GM12873 (cell line): Measurements from ENCODE around the gene ACOT6.
A peak's percentile ranks its signal among the peaks of the same experiment; 100 is the strongest.

Source experiments
- TF ChIP-seq, protein P1 (sequence below): IDR thresholded peaks from 2 replicates; pipeline ENCODE4 v1.5.1; 2012; ENCODE audit warnings: low read depth, mild to moderate bottlenecking, moderate library complexity, low read length, control low read depth; ENCODE audit not compliant: insufficient read depth; ENCODE audit errors: missing control alignments

Gene ACOT6, protein sequence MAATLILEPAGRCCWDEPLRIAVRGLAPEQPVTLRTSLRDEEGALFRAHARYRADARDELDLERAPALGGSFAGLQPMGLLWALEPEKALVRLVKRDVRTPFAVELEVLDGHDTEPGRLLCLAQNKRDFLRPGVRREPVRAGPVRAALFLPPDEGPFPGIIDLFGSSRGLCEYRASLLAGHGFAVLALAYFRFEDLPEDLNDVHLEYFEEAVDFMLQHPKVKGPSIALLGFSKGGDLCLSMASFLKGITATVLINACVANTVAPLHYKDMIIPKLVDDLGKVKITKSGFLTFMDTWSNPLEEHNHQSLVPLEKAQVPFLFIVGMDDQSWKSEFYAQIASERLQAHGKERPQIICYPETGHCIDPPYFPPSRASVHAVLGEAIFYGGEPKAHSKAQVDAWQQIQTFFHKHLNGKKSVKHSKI

DNA sequence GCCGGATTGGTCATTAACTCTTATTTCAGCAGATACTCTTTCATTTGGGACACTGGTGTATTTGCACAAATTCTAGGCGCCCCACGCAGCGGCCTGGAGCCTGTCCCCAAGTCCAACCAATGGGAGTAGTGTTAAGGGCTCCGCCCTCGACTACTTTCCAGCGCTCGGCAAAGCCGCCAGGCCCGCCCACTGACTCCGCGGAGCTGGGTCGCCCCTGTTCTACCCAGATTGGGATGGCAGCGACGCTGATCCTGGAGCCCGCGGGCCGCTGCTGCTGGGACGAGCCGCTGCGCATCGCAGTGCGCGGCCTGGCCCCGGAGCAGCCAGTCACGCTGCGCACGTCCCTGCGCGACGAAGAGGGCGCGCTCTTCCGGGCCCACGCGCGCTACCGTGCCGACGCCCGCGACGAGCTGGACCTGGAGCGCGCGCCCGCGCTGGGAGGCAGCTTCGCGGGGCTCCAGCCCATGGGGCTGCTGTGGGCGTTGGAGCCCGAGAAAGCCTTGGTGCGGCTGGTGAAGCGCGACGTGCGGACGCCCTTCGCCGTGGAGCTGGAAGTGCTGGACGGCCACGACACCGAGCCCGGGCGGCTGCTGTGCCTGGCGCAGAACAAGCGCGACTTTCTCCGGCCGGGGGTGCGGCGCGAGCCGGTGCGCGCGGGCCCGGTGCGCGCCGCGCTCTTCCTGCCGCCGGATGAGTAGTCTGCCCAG is at the start of gene ACOT6:
ACOT6 (plus strand) TSS at position 179 of the 707 bp plus-strand sequence; CDS start at position 234, 55 bp downstream.
- TF ChIP-seq, protein P1, sequence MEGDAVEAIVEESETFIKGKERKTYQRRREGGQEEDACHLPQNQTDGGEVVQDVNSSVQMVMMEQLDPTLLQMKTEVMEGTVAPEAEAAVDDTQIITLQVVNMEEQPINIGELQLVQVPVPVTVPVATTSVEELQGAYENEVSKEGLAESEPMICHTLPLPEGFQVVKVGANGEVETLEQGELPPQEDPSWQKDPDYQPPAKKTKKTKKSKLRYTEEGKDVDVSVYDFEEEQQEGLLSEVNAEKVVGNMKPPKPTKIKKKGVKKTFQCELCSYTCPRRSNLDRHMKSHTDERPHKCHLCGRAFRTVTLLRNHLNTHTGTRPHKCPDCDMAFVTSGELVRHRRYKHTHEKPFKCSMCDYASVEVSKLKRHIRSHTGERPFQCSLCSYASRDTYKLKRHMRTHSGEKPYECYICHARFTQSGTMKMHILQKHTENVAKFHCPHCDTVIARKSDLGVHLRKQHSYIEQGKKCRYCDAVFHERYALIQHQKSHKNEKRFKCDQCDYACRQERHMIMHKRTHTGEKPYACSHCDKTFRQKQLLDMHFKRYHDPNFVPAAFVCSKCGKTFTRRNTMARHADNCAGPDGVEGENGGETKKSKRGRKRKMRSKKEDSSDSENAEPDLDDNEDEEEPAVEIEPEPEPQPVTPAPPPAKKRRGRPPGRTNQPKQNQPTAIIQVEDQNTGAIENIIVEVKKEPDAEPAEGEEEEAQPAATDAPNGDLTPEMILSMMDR: no peak

DNA sequence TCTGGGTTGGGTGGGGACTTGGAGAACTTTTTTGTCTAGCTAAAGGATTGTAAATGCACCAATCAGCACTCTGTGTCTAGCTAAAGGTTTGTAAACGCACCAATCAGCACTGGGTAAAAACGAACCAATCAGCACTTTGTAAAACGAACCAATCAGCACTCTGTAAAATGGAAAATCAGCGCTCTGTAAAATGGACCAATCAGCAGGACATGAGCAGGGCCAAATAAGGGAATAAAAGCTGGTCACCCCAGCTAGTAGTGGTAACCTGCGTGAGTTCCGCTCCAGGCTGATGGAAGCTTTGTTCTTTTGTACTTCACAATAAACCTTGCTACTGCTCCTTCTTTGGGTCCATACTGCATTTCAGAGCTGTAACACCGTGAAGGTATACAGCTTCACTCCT is 45.0 kb upstream of the ACOT6 start:
- TF ChIP-seq, protein P1: no peak

DNA sequence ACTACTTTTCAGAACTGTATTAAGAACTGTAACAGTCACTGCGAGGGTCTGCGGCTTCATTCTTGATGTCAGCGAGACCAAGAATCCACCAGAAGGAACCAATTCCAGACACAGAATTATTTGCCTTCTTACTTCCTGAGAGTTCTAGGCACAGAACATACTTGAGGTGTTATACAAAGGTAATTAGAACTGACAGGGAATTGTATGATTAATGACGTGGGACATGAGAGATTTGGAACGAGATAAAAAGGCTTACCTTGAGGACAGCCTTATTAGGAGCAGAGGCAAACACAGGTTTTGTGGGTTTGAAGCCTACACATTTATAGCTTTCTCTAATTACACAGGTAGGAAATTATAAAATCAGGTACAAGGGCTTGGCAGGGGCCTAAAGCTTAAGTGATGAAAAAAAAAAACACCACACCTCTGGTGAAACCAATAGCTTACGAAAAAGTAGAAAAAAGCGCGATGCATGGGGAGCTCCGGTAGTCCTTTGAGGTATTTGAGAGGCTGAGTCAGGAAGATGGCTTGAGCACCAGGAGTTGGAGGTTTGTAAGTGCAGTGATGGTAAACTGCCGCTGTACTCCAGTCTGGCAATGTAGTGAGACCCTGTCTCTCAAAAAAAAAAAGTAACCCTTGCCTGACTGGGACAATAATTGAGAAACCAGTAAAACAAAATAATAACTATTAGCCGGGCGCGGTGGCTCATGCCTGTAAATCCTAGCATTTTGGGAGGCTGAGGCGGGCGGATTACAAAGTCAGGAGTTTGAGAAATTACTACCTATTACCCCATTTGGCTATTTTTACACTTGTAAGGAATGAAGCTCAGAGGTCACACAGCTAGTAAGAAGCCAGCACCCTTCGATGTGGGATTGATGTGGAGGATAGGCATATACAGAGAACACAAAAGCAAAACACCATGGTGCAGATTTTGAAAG is 44.1 kb upstream of the ACOT6 start:
- TF ChIP-seq, protein P1: no peak

DNA sequence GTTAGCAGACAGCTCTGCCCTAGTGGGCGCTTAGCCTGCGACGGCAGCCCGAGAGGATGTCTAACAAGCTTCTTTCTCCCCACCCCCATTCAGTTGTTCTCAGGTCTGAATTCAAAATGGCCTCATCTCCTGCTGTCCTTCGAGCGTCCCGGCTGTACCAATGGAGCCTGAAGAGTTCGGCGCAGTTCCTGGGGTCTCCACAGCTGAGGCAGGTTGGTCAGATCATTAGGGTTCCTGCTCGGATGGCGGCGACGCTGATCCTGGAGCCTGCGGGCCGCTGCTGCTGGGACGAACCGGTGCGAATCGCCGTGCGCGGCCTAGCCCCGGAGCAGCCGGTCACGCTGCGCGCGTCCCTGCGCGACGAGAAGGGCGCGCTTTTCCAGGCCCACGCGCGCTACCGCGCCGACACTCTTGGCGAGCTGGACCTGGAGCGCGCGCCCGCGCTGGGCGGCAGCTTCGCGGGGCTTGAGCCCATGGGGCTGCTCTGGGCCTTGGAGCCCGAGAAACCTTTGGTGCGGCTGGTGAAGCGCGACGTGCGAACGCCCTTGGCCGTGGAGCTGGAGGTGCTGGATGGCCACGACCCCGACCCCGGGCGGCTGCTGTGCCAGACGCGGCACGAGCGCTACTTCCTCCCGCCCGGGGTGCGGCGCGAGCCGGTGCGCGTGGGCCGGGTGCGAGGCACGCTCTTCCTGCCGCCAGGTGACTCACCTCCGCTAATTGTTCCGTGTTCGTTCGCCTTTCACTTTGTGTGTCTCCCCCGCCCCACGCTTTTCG is 42.9 kb upstream of the ACOT6 start, which contains the start of gene ACOT2:
ACOT2 (plus strand) TSS at position 29 of the 774 bp plus-strand sequence; CDS start at position 57, 28 bp downstream.
- TF ChIP-seq, protein P1: peak; percentile 34

DNA sequence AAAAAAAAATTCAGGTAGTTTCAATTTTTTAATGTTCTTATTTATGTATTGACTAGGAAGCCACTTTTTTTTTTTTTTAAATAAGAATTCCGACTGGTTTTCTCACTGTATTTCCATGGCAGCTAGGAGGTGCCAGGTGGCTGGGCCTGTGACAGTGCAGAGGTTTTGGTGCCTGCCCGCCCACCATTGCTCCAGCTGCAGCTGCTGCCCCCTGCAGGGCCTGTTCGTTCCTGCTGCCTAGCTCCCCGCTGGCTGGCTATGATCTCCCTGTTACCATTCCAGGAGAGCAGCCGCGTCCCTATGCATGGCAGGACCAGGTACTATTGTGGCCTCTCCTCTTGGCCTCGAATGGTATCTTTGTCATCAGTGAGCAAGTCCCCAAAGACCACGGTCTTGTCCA is 41.4 kb upstream of the ACOT6 start:
- TF ChIP-seq, protein P1: peak; percentile 62

DNA sequence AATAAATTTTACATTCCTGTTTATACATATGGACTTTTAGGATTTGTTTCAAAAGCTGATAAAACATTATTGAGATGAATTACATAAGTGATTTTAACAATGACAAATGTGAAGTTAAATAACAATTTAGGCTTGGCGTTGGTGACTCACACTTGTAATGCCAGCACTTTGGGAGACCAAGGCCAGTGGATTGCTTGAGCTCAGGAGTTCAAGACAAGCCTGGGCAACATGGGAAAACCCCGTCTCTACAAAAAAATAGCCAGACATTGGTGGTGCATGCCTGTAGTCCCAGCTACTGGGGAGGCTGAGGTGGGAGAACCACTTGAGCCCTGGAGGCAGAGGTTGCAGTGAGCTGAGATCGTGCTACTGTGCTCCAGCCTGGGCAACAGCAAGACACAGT is 35.9 kb upstream of the ACOT6 start:
- TF ChIP-seq, protein P1: no peak
